Common myeloid progenitor, CD34-positive (primary cell): ENCODE data around the gene GPR39.

Experiments used
- CTCF ChIA-PET: fragments of 350-600 bp; sonication (Branson Sonifier 250); formaldehyde crosslinking; loops from one replicate; lab custom pipeline; 2021; ENCODE audit warnings: antibody characterized with exemption; lab: Charles Lee
- POLR2A ChIA-PET: fragments of 350-600 bp; sonication (Branson Sonifier 250); formaldehyde crosslinking; loops from one replicate; lab custom pipeline; 2021; ENCODE audit warnings: antibody characterized with exemption; lab: Charles Lee
- DNase-seq, 3 donors: peaks; one replicate each; pipeline versions ENCODE4 v3.0.0 to v3.0.0-alpha.2; 2013
- H3K27ac ChIP-seq, 2 experiments: 1 replicate in 1 of 2; 2 replicates in 1 of 2; pipeline ENCODE4 v1.7.0; 2013; ENCODE audit warnings: inconsistent platforms in 2 of 2, low read length in 2 of 2, mild to moderate bottlenecking in 2 of 2, low read depth in 1 of 2, moderate library complexity in 1 of 2; ENCODE audit not compliant: severe bottlenecking in 2 of 2, insufficient read depth in 1 of 2, poor library complexity in 1 of 2
- H3K27me3 ChIP-seq, 5 experiments: replicated peaks in 2 of 5; 1 replicate in 3 of 5; 2 replicates in 2 of 5; pipeline versions ENCODE4 v1.6.1 to v1.7.0; 2013; ENCODE audit warnings: low read length in 4 of 5, mild to moderate bottlenecking in 2 of 5, moderate library complexity in 2 of 5, inconsistent platforms in 1 of 5; ENCODE audit not compliant: insufficient read depth in 5 of 5, control insufficient read depth in 4 of 5
- H3K36me3 ChIP-seq, 4 experiments: 1 replicate in 2 of 4; 2 replicates in 2 of 4; pipeline versions ENCODE4 v1.6.1 to v1.7.0; 2013; ENCODE audit warnings: low read length in 3 of 4, control low read depth in 1 of 4, mild to moderate bottlenecking in 1 of 4; ENCODE audit not compliant: control insufficient read depth in 4 of 4, insufficient read depth in 4 of 4
- H3K4me1 ChIP-seq, 4 experiments: 1 replicate in 3 of 4; 2 replicates in 1 of 4; pipeline versions ENCODE4 v1.6.1 to v1.7.1; 2013; ENCODE audit warnings: low read length in 3 of 4, mild to moderate bottlenecking in 3 of 4, control low read depth in 1 of 4, inconsistent platforms in 1 of 4, moderate library complexity in 1 of 4; ENCODE audit not compliant: control insufficient read depth in 4 of 4, insufficient read depth in 4 of 4; ENCODE audit errors: control extremely low read depth in 1 of 4
- H3K4me3 ChIP-seq, 7 experiments: 1 replicate in 4 of 7; 2 replicates in 3 of 7; pipeline versions ENCODE4 v1.5.1 to v1.7.0; 2013; ENCODE audit warnings: mild to moderate bottlenecking in 7 of 7, low read length in 6 of 7, moderate library complexity in 6 of 7, inconsistent platforms in 2 of 7, low read depth in 2 of 7, control low read depth in 1 of 7; ENCODE audit not compliant: insufficient read depth in 4 of 7, control insufficient read depth in 1 of 7; ENCODE audit errors: extremely low read depth in 1 of 7
- H3K9me3 ChIP-seq, 5 experiments: 1 replicate in 4 of 5; 2 replicates in 1 of 5; pipeline versions ENCODE4 v1.6.1 to v1.7.1; 2013; ENCODE audit warnings: low read length in 4 of 5, mild to moderate bottlenecking in 2 of 5, inconsistent platforms in 1 of 5, low read depth in 1 of 5, moderate library complexity in 1 of 5; ENCODE audit not compliant: control insufficient read depth in 4 of 5, insufficient read depth in 2 of 5; ENCODE audit errors: control extremely low read depth in 1 of 5
- WGBS: methylation state at CpG from one replicate; pipeline ENCODE4 v1.1.5; 2013; ENCODE audit not compliant: insufficient coverage; 5-methylcytosine and 5-hydroxymethylcytosine counted together

GPR39 gene

DNA sequence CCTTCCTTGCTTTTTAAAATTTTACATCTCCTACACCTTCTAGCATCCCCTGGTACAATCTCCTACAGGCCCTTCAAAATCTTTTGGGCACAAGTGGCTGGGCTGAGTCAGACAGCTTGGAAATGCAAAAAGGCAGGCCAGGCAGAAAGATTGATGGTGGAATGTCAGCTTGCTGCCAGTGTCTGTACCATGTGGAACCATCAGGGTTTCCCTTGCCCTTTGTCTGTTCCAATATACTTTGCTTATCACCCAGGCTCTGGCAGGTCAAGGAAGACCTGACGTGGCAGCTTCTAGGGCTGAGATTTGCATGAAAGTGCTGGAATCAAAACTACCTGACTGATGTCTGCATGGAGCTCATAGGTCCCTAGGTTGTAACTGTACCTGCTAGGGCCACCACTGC, 33.3 kb downstream of the GPR39 start:
- DNase-seq = no peak
- ChIA-PET POLR2A (no interaction called here), CTCF (interaction anchor here (1.1 to 1.5 kb wide), 2 partner anchors 11 to 17 kb away, joined by 3 read pairs; no protein-coding TSS in a partner anchor)
- H3K36me3 ChIP-seq = no peaks in the 10 kb centered on the region
- no peak overlapping the region for H3K27ac ChIP-seq
- peaks cover 0 to 2% (median 0%) of the 10 kb centered on the region in 4 experiments for H3K4me1 ChIP-seq
- H3K4me3 ChIP-seq = no peak overlapping the region
- H3K27me3 ChIP-seq = peaks cover 0 to 2% (median 0%) of the 10 kb centered on the region in 5 experiments
- WGBS = 87% methylated on average over 1 of the region's 1 CpG
- no peaks in the 10 kb centered on the region for H3K9me3 ChIP-seq

DNA sequence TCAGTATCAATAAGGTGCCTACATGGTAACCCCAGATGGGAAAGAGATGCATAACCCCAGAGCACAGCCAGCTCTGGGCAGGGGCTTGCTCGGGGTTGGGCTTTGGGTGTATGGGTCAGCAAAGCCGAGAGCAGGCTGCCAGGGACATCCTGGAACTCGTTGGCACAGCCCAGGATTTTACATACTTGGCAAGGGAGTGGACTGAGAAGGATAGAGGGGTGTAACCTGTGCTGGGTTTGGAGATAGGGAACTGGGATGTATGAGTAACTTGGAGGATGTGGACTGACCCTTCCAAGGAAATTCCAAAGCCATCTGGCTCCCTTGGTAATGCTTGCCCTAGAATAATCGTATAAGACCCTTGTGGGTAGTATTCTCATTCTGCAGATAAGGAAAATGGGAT, 44.2 kb downstream of the GPR39 start:
- POLR2A ChIA-PET = no interaction called here
- Histone ChIP-seq H3K4me1 (no peaks in the 10 kb centered on the region), H3K9me3 (peaks cover 0 to 16% (median 4%) of the 10 kb centered on the region in 5 experiments), H3K27ac (no peak overlapping the region), H3K4me3 (no peak overlapping the region), H3K27me3 (no peaks in the 10 kb centered on the region), H3K36me3 (no peaks in the 10 kb centered on the region)
- WGBS = 78% methylated on average over 3 of the region's 4 CpGs
- no peak for DNase-seq
- CTCF ChIA-PET = no interaction called here

DNA sequence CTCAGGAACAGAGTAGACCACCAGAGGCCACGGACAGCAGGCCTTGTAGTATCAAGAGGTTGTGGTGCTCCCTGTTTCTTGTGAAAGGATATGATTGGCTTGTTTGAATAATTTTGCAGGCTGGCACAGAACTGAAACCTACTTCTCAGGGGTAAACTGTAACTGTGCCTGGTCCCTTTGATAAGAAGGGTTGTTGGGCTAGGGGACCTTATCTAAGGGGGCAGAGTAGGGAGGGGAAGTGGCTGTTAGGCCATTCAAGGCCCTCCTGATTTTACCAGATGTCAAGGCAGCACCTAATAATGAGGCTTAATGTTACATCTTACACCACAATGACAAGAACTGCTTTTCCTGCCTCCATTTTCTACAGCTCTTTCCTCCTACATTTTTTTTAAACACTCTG, 45.6 kb downstream of the GPR39 start:
- no peaks in the 10 kb centered on the region for H3K27me3 ChIP-seq
- POLR2A ChIA-PET = no interaction called here
- no peak overlapping the region for H3K4me3 ChIP-seq
- 0% methylated on average over 1 of the region's 1 CpG for WGBS
- peak; percentile 56 to 88 (median 85) for DNase-seq
- no peak overlapping the region for H3K27ac ChIP-seq
- CTCF ChIA-PET = no interaction called here
- H3K36me3 ChIP-seq = no peaks in the 10 kb centered on the region
- H3K9me3 ChIP-seq = peaks cover 0 to 28% (median 10%) of the 10 kb centered on the region in 5 experiments
- H3K4me1 ChIP-seq = no peaks in the 10 kb centered on the region

DNA sequence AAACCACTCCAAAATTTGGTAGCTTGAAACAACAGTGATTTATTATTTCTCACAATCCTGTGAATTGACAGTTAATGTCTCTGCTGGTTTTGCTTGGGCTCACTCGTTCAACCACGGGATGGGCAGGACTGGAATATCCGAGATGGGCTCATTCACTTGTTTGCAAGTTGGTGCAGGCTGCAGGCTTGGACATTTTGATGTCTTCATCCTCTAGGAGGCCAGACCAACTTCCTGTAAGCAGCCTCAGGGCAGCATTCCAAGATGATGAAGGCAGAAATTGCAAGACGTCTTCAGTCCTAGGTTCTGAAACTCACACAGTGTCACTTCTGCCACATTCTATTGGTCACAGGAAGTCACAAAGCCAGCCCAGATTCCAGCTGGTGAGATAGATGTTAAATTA, 47.1 kb downstream of the GPR39 start:
- no peak overlapping the region for H3K27ac ChIP-seq
- H3K4me1 ChIP-seq = no peaks in the 10 kb centered on the region
- WGBS = 73% methylated on average over 4 of the region's 4 CpGs
- H3K9me3 ChIP-seq = peaks cover 3 to 32% (median 11%) of the 10 kb centered on the region in 5 experiments
- ChIA-PET POLR2A (no interaction called here), CTCF (no interaction called here)
- DNase-seq = no peak
- no peaks in the 10 kb centered on the region for H3K27me3 ChIP-seq
- H3K36me3 ChIP-seq = no peaks in the 10 kb centered on the region
- no peak overlapping the region for H3K4me3 ChIP-seq

DNA sequence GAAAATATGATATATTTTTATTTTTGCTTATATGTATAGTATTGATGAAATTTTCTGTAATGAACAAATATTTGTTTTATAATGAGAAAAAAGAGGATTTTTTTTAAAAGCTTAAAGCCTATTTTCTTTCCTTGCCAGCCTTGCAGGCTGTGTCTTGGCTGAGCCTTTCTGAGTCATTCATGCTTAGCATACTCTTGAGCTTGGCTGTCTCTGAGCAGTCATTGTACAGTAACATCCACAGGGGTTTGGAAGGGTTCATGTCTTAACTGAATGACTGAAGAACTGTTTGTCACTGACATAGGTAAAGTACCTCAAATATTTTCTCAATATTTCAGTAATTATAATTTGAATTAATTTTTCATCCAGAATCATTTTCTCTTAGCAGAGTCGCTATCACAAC, 49.3 kb downstream of the GPR39 start:
- WGBS = no CpG with 5 or more reads among the region's 1 CpG
- CTCF ChIA-PET = interaction anchor here (1.4 kb wide), 1 partner anchor 17 kb away, joined by 3 read pairs; no protein-coding TSS in a partner anchor
- H3K27ac ChIP-seq = no peak overlapping the region

DNA sequence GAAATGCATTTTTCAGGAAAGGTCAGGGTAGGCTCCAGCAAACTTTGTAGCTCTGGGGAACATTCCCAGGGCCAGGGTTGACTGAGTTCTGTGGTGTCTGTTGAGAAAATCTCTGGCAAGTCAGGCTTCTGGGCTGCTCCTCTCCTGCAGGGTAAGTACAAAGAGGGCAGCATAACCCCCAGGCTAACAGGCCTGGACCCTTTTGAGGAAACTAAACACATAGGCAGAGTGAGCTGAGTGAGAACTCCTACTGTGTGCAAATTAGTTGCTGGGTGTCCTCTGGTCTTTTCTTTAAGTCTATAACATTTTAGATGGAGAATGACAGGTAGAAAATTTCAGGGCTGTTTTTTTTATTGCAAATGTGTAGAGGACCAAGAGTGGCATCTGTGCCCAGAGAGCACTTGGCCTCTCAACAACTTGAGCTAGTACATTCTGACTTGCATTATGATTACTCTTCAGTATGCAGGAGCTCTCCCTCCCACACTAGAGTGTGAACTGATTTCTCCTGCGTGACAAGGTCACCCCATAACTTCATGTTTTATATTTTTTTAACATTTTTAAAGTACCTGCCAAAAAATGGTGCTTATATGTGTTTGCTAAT, 49.9 kb downstream of the GPR39 start:
- Histone ChIP-seq H3K27me3 (no peaks in the 10 kb centered on the region), H3K27ac (no peak overlapping the region), H3K4me1 (no peaks in the 10 kb centered on the region), H3K36me3 (no peaks in the 10 kb centered on the region), H3K9me3 (peaks cover 3 to 39% (median 14%) of the 10 kb centered on the region in 5 experiments), H3K4me3 (no peak overlapping the region)
- CTCF ChIA-PET = interaction anchor here (1.4 kb wide), 1 partner anchor 18 kb away, joined by 3 read pairs; no protein-coding TSS in a partner anchor
- DNase-seq = no peak
- POLR2A ChIA-PET = no interaction called here
- no CpG with 5 or more reads among the region's 1 CpG for WGBS

More for the DNA sequence above, 49.3 kb downstream of the GPR39 start:
- no peak overlapping the region for H3K4me3 ChIP-seq
- POLR2A ChIA-PET = no interaction called here
- no peaks in the 10 kb centered on the region for H3K36me3 ChIP-seq
- no peaks in the 10 kb centered on the region for H3K27me3 ChIP-seq
- no peaks in the 10 kb centered on the region for H3K4me1 ChIP-seq
- DNase-seq = no peak
- peaks cover 3 to 39% (median 14%) of the 10 kb centered on the region in 5 experiments for H3K9me3 ChIP-seq

DNA sequence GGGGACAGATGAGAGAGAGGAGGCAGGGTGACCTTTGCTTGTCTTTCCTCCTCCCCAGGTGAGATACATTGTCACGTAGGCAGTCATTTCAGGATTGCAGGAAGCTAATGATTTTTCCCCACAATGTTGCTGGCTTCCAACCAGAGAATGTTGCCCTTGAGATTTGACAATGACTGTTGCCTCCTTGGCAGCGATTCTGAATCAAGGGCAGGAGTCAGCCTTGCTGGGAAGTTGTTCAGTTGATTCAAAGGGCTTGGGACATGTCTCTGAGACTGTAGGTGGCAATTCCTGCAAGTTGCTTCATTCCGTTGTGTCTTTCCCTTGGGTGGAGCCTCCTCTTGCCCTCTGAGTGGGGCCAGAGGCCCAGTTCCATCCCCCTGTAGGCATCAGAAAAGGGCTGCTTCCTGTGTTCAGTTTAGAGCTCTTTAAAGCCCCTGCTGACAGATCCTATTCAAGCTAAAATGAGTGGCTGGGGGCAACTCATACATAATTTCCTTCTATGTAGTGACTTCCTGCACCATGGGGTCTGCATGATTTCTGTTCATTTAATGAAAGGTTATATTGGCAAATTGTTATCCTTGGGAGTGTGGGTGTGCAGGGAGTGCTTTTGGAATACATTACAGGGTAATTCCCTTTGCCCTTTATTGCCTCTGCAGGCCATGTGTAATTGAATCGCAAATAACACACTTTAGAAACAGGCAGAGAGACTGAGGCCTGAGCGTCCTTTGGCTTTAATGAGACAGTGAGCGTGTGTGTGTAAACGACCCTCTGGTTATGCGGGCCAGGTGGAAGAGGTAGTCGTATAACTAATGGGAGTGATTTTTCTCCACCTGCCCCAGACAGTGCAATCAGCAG, 52.4 kb downstream of the GPR39 start:
- Histone ChIP-seq H3K27me3 (no peaks in the 10 kb centered on the region), H3K4me3 (no peak overlapping the region), H3K9me3 (peaks cover 3 to 42% (median 10%) of the 10 kb centered on the region in 5 experiments), H3K4me1 (no peaks in the 10 kb centered on the region), H3K36me3 (no peaks in the 10 kb centered on the region), H3K27ac (no peak overlapping the region)
- 80% methylated on average over 8 of the region's 9 CpGs for WGBS
- ChIA-PET POLR2A (no interaction called here), CTCF (no interaction called here)
- no peak for DNase-seq
